H1 (cell line): ENCODE results near the gene ST14.

Source experiments
- CHD2 ChIP-seq: IDR thresholded peaks from 2 replicates; pipeline ENCODE4 v1.6.1; 2012; ENCODE audit warnings: low read length, improper control_type of control experiment
- EZH2 ChIP-seq: fragments of 200-600 bp; sonication (generic); IDR thresholded peaks from 2 replicates; pipeline ENCODE4 v1.7.1; 2012; ENCODE audit warnings: low read depth, mild to moderate bottlenecking, moderate library complexity, low read length, inconsistent platforms; ENCODE audit not compliant: severe bottlenecking
- POLR2A ChIP-seq, 2 experiments: IDR thresholded peaks; 1 replicate in 1 of 2; 2 replicates in 1 of 2; pipeline ENCODE4 v1.6.1; 2011; ENCODE audit warnings: low read depth in 2 of 2, low read length in 2 of 2, mild to moderate bottlenecking in 2 of 2; ENCODE audit errors: control extremely low read depth in 1 of 2
- RFX5 ChIP-seq: IDR thresholded peaks from 2 replicates; pipeline ENCODE4 v1.6.1; 2011; ENCODE audit warnings: low read depth, low read length, improper control_type of control experiment, borderline replicate concordance
- SP4 ChIP-seq: IDR thresholded peaks from 2 replicates; pipeline ENCODE4 v1.6.1; 2012; ENCODE audit warnings: low read length, inconsistent platforms
- TCF12 ChIP-seq: IDR thresholded peaks from 2 replicates; pipeline ENCODE4 v1.6.1; 2011; ENCODE audit warnings: low read depth, mild to moderate bottlenecking, low read length
- TF ChIP-seq, protein P1 (sequence below), 3 experiments: IDR thresholded peaks; 1 replicate in 2 of 3; 2 replicates in 1 of 3; pipeline versions ENCODE4 v1.5.1 to v1.6.1; 2011; ENCODE audit warnings: low read length in 3 of 3, mild to moderate bottlenecking in 3 of 3, inconsistent platforms in 2 of 3, low read depth in 1 of 3, moderate library complexity in 1 of 3; ENCODE audit not compliant: insufficient read depth in 1 of 3; ENCODE audit errors: control extremely low read depth in 1 of 3

- TF ChIP-seq, protein P1, sequence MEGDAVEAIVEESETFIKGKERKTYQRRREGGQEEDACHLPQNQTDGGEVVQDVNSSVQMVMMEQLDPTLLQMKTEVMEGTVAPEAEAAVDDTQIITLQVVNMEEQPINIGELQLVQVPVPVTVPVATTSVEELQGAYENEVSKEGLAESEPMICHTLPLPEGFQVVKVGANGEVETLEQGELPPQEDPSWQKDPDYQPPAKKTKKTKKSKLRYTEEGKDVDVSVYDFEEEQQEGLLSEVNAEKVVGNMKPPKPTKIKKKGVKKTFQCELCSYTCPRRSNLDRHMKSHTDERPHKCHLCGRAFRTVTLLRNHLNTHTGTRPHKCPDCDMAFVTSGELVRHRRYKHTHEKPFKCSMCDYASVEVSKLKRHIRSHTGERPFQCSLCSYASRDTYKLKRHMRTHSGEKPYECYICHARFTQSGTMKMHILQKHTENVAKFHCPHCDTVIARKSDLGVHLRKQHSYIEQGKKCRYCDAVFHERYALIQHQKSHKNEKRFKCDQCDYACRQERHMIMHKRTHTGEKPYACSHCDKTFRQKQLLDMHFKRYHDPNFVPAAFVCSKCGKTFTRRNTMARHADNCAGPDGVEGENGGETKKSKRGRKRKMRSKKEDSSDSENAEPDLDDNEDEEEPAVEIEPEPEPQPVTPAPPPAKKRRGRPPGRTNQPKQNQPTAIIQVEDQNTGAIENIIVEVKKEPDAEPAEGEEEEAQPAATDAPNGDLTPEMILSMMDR (IDR thresholded peaks at IDR 0.05; ENCODE audit: control extremely low read depth in 1 of 3, insufficient read depth in 1 of 3, low read depth in 1 of 3, low read length in 3 of 3) = no peak
- no peak for TF ChIP-seq TCF12
- no peak for TF ChIP-seq RFX5
- TF ChIP-seq POLR2A (IDR thresholded peaks at IDR 0.05; ENCODE audit: control extremely low read depth in 1 of 2, low read depth in 2 of 2, low read length in 2 of 2) = no peak
- no peak for TF ChIP-seq SP4
- no peak for TF ChIP-seq CHD2
- no peak for TF ChIP-seq EZH2
These were observed 33.1 kb upstream of the ST14 start for GRCh38 chr11:130126516-130126915.
